MM.1S (cell line): Measurements from ENCODE around the gene PKP4.

Experiments
- DNase-seq: peaks from one replicate; pipeline ENCODE4 v3.0.0-alpha.2; 2015
- H2AFZ ChIP-seq: fragments of 300-600 bp; sonication (generic); 2 replicates; pipeline ENCODE4 v1.6.0; 2016; ENCODE audit warnings: antibody characterized with exemption, low read length
- H3F3A ChIP-seq: fragments of 300-600 bp; sonication (generic); 2 replicates; pipeline ENCODE4 v1.6.1; 2016; ENCODE audit warnings: mild to moderate bottlenecking, antibody characterized with exemption, low read length, moderate library complexity, mixed read lengths; ENCODE audit not compliant: insufficient read depth
- H3K27ac ChIP-seq: fragments of 300-600 bp; sonication (generic); 2 replicates; pipeline ENCODE4 v1.5.1; 2016; ENCODE audit warnings: mild to moderate bottlenecking, low read length
- H3K27me3 ChIP-seq: fragments of 300-600 bp; sonication (generic); replicated peaks from 2 replicates; pipeline ENCODE4 v1.6.0; 2016; ENCODE audit warnings: low read length; ENCODE audit not compliant: insufficient read depth
- H3K36me3 ChIP-seq: fragments of 300-600 bp; sonication (generic); replicated peaks from 2 replicates; pipeline ENCODE4 v1.6.1; 2016; ENCODE audit warnings: mild to moderate bottlenecking, low read length, mixed read lengths; ENCODE audit not compliant: insufficient read depth
- H3K4me1 ChIP-seq: fragments of 300-600 bp; sonication (generic); 2 replicates; pipeline ENCODE4 v1.6.1; 2016; ENCODE audit warnings: low read length, mixed read lengths
- H3K4me2 ChIP-seq: fragments of 300-600 bp; sonication (generic); 2 replicates; pipeline ENCODE4 v1.6.0; 2016; ENCODE audit warnings: low read depth, low read length
- H3K4me3 ChIP-seq: fragments of 300-600 bp; sonication (generic); 2 replicates; pipeline ENCODE4 v1.5.1; 2016; ENCODE audit warnings: low read length, mixed read lengths
- H3K79me2 ChIP-seq: fragments of 300-600 bp; sonication (generic); 2 replicates; pipeline ENCODE4 v1.6.1; 2016; ENCODE audit warnings: mixed run types, low read length, mixed read lengths
- H3K9ac ChIP-seq: fragments of 300-600 bp; sonication (generic); 2 replicates; pipeline ENCODE4 v1.6.1; 2016; ENCODE audit warnings: low read length, mixed read lengths
- H3K9me2 ChIP-seq: fragments of 300-600 bp; sonication (generic); replicated peaks from 2 replicates; pipeline ENCODE4 v1.6.1; 2016; ENCODE audit warnings: mild to moderate bottlenecking, low read length, mixed read lengths; ENCODE audit not compliant: insufficient read depth
- H3K9me3 ChIP-seq: fragments of 300-600 bp; sonication (generic); replicated peaks from 2 replicates; pipeline ENCODE4 v1.6.1; 2016; ENCODE audit warnings: mild to moderate bottlenecking, low read length, mixed read lengths; ENCODE audit not compliant: insufficient read depth
- H4K20me1 ChIP-seq: fragments of 300-600 bp; sonication (generic); 2 replicates; pipeline ENCODE4 v1.6.1; 2016; ENCODE audit warnings: mild to moderate bottlenecking, low read length, moderate library complexity, mixed read lengths; ENCODE audit not compliant: insufficient read depth
- CTCF ChIP-seq: fragments of 300-600 bp; sonication (generic); IDR thresholded peaks from 2 replicates; pipeline ENCODE4 v1.5.1; 2016; ENCODE audit warnings: antibody characterized with exemption, low read length, mixed read lengths
- EZH2 ChIP-seq: fragments of 300-600 bp; sonication (generic); optimal IDR thresholded peaks from 2 replicates; pipeline ENCODE3; 2017; ENCODE audit warnings: low read depth, mild to moderate bottlenecking, antibody characterized with exemption, low read length, mixed read lengths
- EZH2phosphoT487 ChIP-seq: fragments of 300-600 bp; sonication (generic); IDR thresholded peaks from 2 replicates; pipeline ENCODE4 v1.6.1; 2018; ENCODE audit warnings: antibody characterized with exemption, low read length

The PKP4 gene

DNA sequence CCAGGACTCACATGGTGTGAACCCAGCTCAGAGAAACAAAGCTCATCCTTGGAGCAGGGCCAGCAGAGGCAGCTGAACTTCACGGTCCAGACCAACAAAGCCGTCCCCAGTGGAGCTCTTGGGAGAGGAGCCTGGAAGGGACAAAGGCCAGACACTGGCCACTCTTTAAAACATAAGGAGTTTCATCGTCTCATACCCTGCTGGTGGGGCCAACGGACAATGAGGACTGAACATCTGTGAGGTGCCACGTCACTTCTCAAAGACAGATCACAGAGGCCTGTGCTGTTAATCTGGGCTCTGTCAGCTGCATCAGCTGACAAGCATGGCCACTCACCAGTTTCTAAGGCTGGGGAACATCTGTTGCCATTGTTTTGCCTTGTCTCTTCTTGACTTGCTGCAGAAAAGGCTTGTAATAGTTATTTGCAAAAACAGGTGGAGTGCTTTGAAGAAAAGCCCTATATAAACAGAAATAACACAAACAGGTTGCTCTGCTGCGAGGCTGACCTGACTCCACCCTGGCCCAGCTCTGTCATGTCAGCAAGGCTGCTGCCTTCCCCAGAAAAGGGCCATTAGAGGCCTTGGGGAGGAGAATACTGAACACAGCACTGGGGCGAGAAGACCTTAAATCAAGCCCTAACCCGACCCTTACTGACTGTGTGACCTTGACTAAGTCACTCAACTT is 270.3 kb downstream of the PKP4 start:
- H2AFZ ChIP-seq: no peak overlapping the region
- no peaks in the 10 kb centered on the region for H3K36me3 ChIP-seq
- no peaks in the 10 kb centered on the region for H4K20me1 ChIP-seq
- H3K9me3 ChIP-seq: no peaks in the 10 kb centered on the region
- no peak for DNase-seq
- no peaks in the 10 kb centered on the region for H3K27me3 ChIP-seq
- no peak overlapping the region for H3K9ac ChIP-seq
- H3K4me2 ChIP-seq: no peak overlapping the region
- no peaks in the 10 kb centered on the region for H3K9me2 ChIP-seq
- no peaks in the 10 kb centered on the region for H3F3A ChIP-seq
- no peaks in the 10 kb centered on the region for H3K79me2 ChIP-seq
- H3K27ac ChIP-seq: no peak overlapping the region
- no peaks in the 10 kb centered on the region for H3K4me1 ChIP-seq
- no peak for TF ChIP-seq CTCF
- no peak for TF ChIP-seq EZH2
- no peak for TF ChIP-seq EZH2phosphoT487
- H3K4me3 ChIP-seq: no peak overlapping the region

DNA sequence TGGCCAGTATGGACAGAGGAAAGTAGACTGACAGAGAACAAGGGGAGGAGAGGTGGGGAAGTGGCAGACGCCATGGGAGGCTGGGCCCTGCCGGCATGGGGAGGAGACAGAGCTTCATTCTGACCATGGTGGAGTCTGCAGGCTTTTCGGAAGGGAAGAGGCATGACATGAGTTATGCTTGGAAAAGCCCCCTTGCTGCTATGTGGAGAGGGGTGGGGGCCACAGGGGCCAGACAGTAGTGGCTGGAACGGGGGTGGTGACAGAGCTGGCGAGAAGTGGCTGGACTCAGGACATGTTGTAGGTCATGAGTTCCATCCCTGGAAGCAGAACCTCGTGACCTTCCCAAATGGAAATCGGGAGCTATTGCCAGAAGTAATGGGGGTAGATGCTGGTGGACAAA is 271.7 kb downstream of the PKP4 start:
- no peak for DNase-seq

DNA sequence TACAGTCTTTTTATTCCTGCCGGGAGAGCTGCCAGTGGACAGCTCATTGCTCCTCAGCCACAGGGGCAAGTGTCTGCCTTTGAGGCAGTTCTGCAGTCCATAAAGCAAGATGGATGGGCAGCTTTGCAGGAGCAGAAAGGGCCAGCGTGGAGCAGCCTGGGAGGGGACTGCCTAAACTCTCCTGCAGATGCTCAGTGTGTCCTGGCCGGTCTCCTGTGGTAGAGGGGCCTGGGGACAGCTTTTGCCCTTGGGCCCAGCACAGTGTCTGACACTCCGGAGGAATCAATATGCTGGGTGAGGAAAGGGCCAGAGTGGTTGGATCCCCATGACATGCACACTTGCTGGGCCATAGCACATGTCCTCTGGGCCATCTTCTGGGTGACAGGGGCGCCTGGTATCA is 272.7 kb downstream of the PKP4 start:
- TF ChIP-seq EZH2phosphoT487 (no peak), CTCF (no peak), EZH2 (no peak)
- Histone ChIP-seq H3K9me2 (no peaks in the 10 kb centered on the region), H3K4me3 (no peak overlapping the region), H4K20me1 (no peaks in the 10 kb centered on the region), H3K9ac (no peak overlapping the region), H3K36me3 (no peaks in the 10 kb centered on the region), H3K27me3 (no peaks in the 10 kb centered on the region), H3F3A (no peaks in the 10 kb centered on the region), H3K27ac (no peak overlapping the region), H3K4me1 (no peaks in the 10 kb centered on the region), H3K4me2 (no peak overlapping the region), H3K9me3 (no peaks in the 10 kb centered on the region), H2AFZ (no peak overlapping the region), H3K79me2 (no peaks in the 10 kb centered on the region)
- DNase-seq: no peak

More for the DNA sequence above, 271.7 kb downstream of the PKP4 start:
- Histone ChIP-seq H4K20me1 (no peaks in the 10 kb centered on the region), H3K9me3 (no peaks in the 10 kb centered on the region), H3K9ac (no peak overlapping the region), H2AFZ (no peak overlapping the region), H3K4me1 (no peaks in the 10 kb centered on the region), H3K79me2 (no peaks in the 10 kb centered on the region), H3K4me3 (no peak overlapping the region), H3K27me3 (no peaks in the 10 kb centered on the region), H3K27ac (no peak overlapping the region), H3K9me2 (no peaks in the 10 kb centered on the region), H3K36me3 (no peaks in the 10 kb centered on the region), H3F3A (no peaks in the 10 kb centered on the region), H3K4me2 (no peak overlapping the region)
- TF ChIP-seq CTCF (no peak), EZH2phosphoT487 (no peak), EZH2 (no peak)
